ENCODE results near the gene KCTD19. TPM values are rescaled to one million over a fixed set of nuclear protein-coding genes. Genes with fewer than 3 reads are reported as not detected.

The KCTD19 gene
- total and polyA plus RNA-seq, 2 donors (not counting 1 experiment from before 2014, with no cell fraction given), result 0.52 TPM; not detected in 1

- intact Hi-C loops (cut with micrococcal nuclease), result loop anchor here (10.0 kb wide), 1 partner anchor 423 kb away; the partner anchor contains the start of genes ACD, C16orf86, ENKD1 and PARD6A
Measured at GRCh38 chr16:67242138-67242730, 84.3 kb downstream of the KCTD19 start.

More at GRCh38 chr16:67242138-67242730, 84.3 kb downstream of the KCTD19 start:
- H3K4me3 ChIP-seq (ENCODE audit: control extremely low read depth in 1 of 5, extremely low read depth in 1 of 5, insufficient read depth in 1 of 5, low read depth in 2 of 5, low read length in 4 of 5), result no peak overlapping the region
- no peak overlapping the region for H3K4me3 Mint-ChIP-seq
- peaks cover 29% of the 10 kb centered on the region for H3K4me1 Mint-ChIP-seq
- no peak overlapping the region for H3K9ac ChIP-seq (ENCODE audit: low read length)
- ATAC-seq (ENCODE audit: low read depth) (no peak), DNase-seq (no peak)
- WGBS (ENCODE audit: insufficient coverage), result 100% methylated on average over 3 of the region's 4 CpGs
- H3K27me3 ChIP-seq (replicated peaks in 1 of 4; ENCODE audit: control extremely low read depth in 1 of 4, control insufficient read depth in 3 of 4, insufficient read depth in 4 of 4, low read length in 3 of 4), result no peaks in the 10 kb centered on the region
- no peak for TF ChIP-seq EZH2 (IDR thresholded peaks at IDR 0.05; ENCODE audit: borderline replicate concordance, insufficient read depth, low read depth, low read length, poor library complexity, severe bottlenecking)
- no peak for TF ChIP-seq CTCF (IDR thresholded peaks at IDR 0.05)
- H2AFZ ChIP-seq (ENCODE audit: insufficient read depth, low read depth, low read length, poor library complexity, severe bottlenecking), result no peak overlapping the region
- H3K4me2 ChIP-seq (replicated peaks; ENCODE audit: low read depth, low read length, poor library complexity, severe bottlenecking), result no peak overlapping the region
- H3K27me3 Mint-ChIP-seq, result no peaks in the 10 kb centered on the region
- H3K27ac ChIP-seq (ENCODE audit: low read length in 2 of 2), result no peak overlapping the region
- H3K36me3 ChIP-seq (replicated peaks in 1 of 2; ENCODE audit: control extremely low read depth in 1 of 2, control insufficient read depth in 1 of 2, extremely low read depth in 1 of 2, insufficient read depth in 2 of 2, low read length in 1 of 2), result peaks cover 0 to 20% of the 10 kb centered on the region in 2 experiments
- H3K4me1 ChIP-seq (ENCODE audit: control insufficient read depth in 2 of 2, insufficient read depth in 2 of 2, low read length in 2 of 2), result peaks cover 26 to 37% of the 10 kb centered on the region in 2 donors
- H4K20me1 ChIP-seq (ENCODE audit: control insufficient read depth, insufficient read depth, low read length, poor library complexity, severe bottlenecking), result peaks cover 4% of the 10 kb centered on the region
- H3K79me2 ChIP-seq (ENCODE audit: control insufficient read depth, insufficient read depth, low read length), result peaks cover 26% of the 10 kb centered on the region
- POLR2A ChIA-PET, result no interaction called here
- no peaks in the 10 kb centered on the region for H3K9me3 Mint-ChIP-seq (ENCODE audit: insufficient read depth)
- H3K9me3 ChIP-seq (ENCODE audit: control extremely low read depth in 1 of 3, control insufficient read depth in 2 of 3, insufficient read depth in 1 of 3, low read length in 2 of 3), result no peaks in the 10 kb centered on the region
- H3K27ac Mint-ChIP-seq, result peak overlapping the region; percentile 50
- CTCF ChIA-PET, result no interaction called here

Data from B cell (primary cell).